Ureter (tissue), 1 donor: ENCODE results near the gene ZRANB3. TPM values are rescaled to one million over a fixed set of nuclear protein-coding genes. Genes with fewer than 3 reads are reported as not detected.

Experiments
- DNase-seq: peaks from one replicate; pipeline ENCODE4 v3.0.0-alpha.2; 2020; ENCODE audit warnings: low spot score
- total RNA-seq: library from RNA; stranded (reverse); gene quantifications from one replicate; pipeline ENCODE4 v1.2.4, GENCODE V29; 2023
- donor health status: DM: yes; HTN: yes; CAD: no.

The ZRANB3 gene
- total RNA-seq, 1 donor from 2014 or later = 16.5 TPM

GRCh38 chr2:135175177-135175576 is 355.8 kb downstream of the ZRANB3 start:
- DNase-seq = no peak

- no peak for DNase-seq
Observed at GRCh38 chr2:135174810-135175093, 356.3 kb downstream of the ZRANB3 start.

GRCh38 chr2:135174049-135174809 is 356.8 kb downstream of the ZRANB3 start:
- DNase-seq = no peak

GRCh38 chr2:135169900-135170753 is 360.9 kb downstream of the ZRANB3 start:
- no peak for DNase-seq

- DNase-seq = no peak
Observed at GRCh38 chr2:135168204-135168856, 362.7 kb downstream of the ZRANB3 start.

GRCh38 chr2:135167273-135167672 is 363.7 kb downstream of the ZRANB3 start:
- no peak for DNase-seq

GRCh38 chr2:135164431-135164830 is 366.6 kb downstream of the ZRANB3 start:
- no peak for DNase-seq

- no peak for DNase-seq
Observed at GRCh38 chr2:135163901-135164300, 367.1 kb downstream of the ZRANB3 start.

GRCh38 chr2:135163306-135163705 is 367.7 kb downstream of the ZRANB3 start:
- DNase-seq = no peak

- no peak for DNase-seq
Observed at GRCh38 chr2:135162786-135163185, 368.2 kb downstream of the ZRANB3 start.

- DNase-seq = peak; percentile 46
Observed at GRCh38 chr2:135162377-135162776, 368.6 kb downstream of the ZRANB3 start.

GRCh38 chr2:135159191-135159590 is 371.8 kb downstream of the ZRANB3 start:
- no peak for DNase-seq

GRCh38 chr2:135157856-135158255 is 373.2 kb downstream of the ZRANB3 start:
- DNase-seq = no peak

- DNase-seq = no peak
Observed at GRCh38 chr2:135154962-135155361, 376.1 kb downstream of the ZRANB3 start.

GRCh38 chr2:135152361-135152760 is 378.7 kb downstream of the ZRANB3 start:
- DNase-seq = no peak

GRCh38 chr2:135151615-135152014 is 379.4 kb downstream of the ZRANB3 start:
- DNase-seq = no peak

GRCh38 chr2:135150725-135151124 is 380.3 kb downstream of the ZRANB3 start:
- DNase-seq = no peak

GRCh38 chr2:135149251-135149650 is 381.8 kb downstream of the ZRANB3 start:
- DNase-seq = no peak

GRCh38 chr2:135144343-135144742 is 386.7 kb downstream of the ZRANB3 start:
- no peak for DNase-seq

GRCh38 chr2:135142323-135142722 is 388.7 kb downstream of the ZRANB3 start:
- DNase-seq = no peak

GRCh38 chr2:135140606-135141005 is 390.4 kb downstream of the ZRANB3 start:
- no peak for DNase-seq

- DNase-seq = no peak
Observed at GRCh38 chr2:135132314-135132713, 398.7 kb downstream of the ZRANB3 start.

- no peak for DNase-seq
Observed at GRCh38 chr2:135130751-135131150, 400.3 kb downstream of the ZRANB3 start.
